Tibial nerve (tissue), 4 donors: ENCODE data around the gene FFAR4.

Experiments used
- EP300 ChIP-seq, 2 donors: sonication (generic); formaldehyde crosslinking; IDR thresholded peaks; one replicate each; pipeline ENCODE4 v1.6.1; 2017; ENCODE audit warnings: antibody characterized with exemption in 2 of 2, mild to moderate bottlenecking in 1 of 2
- POLR2A ChIP-seq, 2 donors: fragments of 450-650 bp; IDR thresholded peaks; one replicate each; pipeline ENCODE4 v1.6.1; 2017; ENCODE audit warnings: antibody characterized with exemption in 2 of 2, mild to moderate bottlenecking in 2 of 2, moderate library complexity in 2 of 2
- TF ChIP-seq, protein P1 (sequence below), 5 experiments: fragments of 200-600 bp in 3 of 5; fragments of 450-650 bp in 2 of 5; sonication (generic) in 3 of 5; IDR thresholded peaks; one replicate each; pipeline ENCODE4 v1.5.1; 2016 to 2019; ENCODE audit warnings: antibody characterized with exemption in 5 of 5, mild to moderate bottlenecking in 3 of 5, moderate library complexity in 2 of 5

DNA sequence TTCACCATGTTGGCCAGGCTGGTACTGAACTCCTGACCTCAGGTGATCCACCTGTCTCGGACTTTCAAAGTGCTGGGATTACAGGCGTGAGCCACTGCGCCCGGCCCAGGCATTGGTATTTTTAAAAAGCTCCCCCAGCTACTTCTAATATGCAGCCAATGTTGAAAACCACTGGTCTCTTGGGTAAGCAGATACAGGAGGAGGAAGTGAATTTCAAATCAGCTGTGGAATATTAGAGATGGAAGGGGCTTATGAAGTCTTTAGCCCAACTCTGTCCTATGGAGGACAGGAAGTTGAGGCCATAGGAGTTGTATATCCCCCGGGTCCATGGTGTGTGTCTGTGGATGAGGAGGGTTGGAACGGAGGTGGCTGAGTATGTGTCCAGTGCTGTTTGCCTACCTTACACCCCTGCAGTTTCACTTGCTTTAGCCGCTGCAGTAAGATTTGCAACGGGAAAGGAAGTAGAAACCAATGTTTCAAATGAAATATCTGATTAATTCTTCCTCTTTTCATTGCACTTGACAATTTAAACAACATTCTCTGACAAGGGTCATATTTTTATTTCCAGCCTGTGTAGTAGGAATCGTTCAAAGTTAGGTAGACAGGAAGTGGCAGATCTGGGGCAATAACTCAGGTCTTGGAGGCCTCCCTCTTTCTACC, 49.2 kb downstream of the FFAR4 start:
- TF ChIP-seq, protein P1, sequence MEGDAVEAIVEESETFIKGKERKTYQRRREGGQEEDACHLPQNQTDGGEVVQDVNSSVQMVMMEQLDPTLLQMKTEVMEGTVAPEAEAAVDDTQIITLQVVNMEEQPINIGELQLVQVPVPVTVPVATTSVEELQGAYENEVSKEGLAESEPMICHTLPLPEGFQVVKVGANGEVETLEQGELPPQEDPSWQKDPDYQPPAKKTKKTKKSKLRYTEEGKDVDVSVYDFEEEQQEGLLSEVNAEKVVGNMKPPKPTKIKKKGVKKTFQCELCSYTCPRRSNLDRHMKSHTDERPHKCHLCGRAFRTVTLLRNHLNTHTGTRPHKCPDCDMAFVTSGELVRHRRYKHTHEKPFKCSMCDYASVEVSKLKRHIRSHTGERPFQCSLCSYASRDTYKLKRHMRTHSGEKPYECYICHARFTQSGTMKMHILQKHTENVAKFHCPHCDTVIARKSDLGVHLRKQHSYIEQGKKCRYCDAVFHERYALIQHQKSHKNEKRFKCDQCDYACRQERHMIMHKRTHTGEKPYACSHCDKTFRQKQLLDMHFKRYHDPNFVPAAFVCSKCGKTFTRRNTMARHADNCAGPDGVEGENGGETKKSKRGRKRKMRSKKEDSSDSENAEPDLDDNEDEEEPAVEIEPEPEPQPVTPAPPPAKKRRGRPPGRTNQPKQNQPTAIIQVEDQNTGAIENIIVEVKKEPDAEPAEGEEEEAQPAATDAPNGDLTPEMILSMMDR (IDR thresholded peaks at IDR 0.05): no peak
- TF ChIP-seq EP300 (IDR thresholded peaks at IDR 0.05): no peak
- TF ChIP-seq POLR2A (IDR thresholded peaks at IDR 0.05): no peak
